Neural crest cell (in vitro differentiated cells): ENCODE results near the gene SHC2. TPM values are rescaled to one million over a fixed set of nuclear protein-coding genes. Genes with fewer than 3 reads are reported as not detected.

Experiments
- DNase-seq: peaks from one replicate; pipeline ENCODE4 v3.0.0; 2021; ENCODE audit warnings: low read depth, mixed read lengths, low spot score
- H3K27ac Mint-ChIP-seq: one replicate; pipeline ENCODE4 v1.8.0; 2021; ENCODE audit warnings: mild to moderate bottlenecking, mixed read lengths; ENCODE audit not compliant: unreplicated experiment
- H3K27me3 Mint-ChIP-seq: 2 replicates; pipeline ENCODE4 v1.8.0; 2021; ENCODE audit warnings: low read depth, mild to moderate bottlenecking, mixed read lengths
- H3K36me3 Mint-ChIP-seq: 2 replicates; pipeline ENCODE4 v1.8.0; 2021; ENCODE audit warnings: low read depth, mild to moderate bottlenecking, mixed read lengths
- H3K4me1 Mint-ChIP-seq: 2 replicates; pipeline ENCODE4 v1.8.0; 2021; ENCODE audit warnings: mixed read lengths
- H3K4me3 Mint-ChIP-seq: one replicate; pipeline ENCODE4 v1.8.0; 2021; ENCODE audit warnings: mild to moderate bottlenecking, mixed read lengths
- H3K9me3 Mint-ChIP-seq: 2 replicates; pipeline ENCODE4 v1.8.0; 2021; ENCODE audit warnings: mixed read lengths
- total RNA-seq: library from RNA; stranded (reverse); gene quantifications from 2 replicates; pipeline ENCODE4 v1.2.1, GENCODE V29; 2021
- TF ChIP-seq, protein P1 (sequence below): fragments of 200-600 bp; sonication (generic); conservative IDR thresholded peaks from 2 replicates; pipeline ENCODE4 v1.5.0; 2021; ENCODE audit warnings: antibody characterized with exemption, mild to moderate bottlenecking

Gene SHC2
- total RNA-seq, 1 donor from 2014 or later: 45.2 TPM

DNA sequence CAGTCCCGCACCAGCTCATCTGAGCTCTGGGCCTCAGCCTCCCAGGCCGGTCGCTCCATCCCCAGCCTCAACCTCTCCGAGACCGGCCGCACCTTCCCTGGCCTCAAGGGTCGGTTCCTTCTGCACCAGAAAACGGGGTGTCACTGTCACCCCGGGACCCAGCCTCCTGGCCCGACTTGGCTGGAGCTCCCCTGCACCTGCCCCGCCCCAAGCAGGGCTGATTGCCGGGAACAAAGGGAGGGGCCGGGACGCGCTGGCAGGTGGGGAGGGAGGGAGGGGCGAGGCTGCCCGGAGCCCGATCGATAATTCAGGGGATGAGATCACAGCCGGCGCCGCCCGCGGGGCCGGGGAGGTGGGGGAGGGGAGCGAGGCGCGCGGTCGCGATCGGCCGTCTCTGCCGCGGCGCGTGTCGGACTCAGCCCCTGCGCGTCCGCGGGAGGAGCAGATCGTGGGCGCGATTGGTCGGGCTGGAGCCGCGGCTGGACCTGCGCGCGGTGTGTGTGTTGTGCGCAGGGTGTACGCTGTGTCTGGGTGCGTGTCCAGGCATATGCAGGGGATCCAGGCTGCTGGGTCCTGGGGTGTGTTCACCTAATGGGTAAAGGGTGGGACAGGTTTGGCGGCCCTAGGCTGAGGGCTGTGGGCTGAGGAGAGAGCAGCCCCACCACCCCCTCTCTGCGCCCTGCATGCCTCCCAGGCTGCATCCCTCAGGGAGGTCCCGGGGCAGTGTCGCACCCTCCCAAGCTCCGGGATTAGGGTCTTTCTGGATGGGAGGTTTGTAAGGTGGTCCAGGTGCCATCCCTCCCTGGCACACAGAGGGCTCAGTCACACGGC is 1.1 kb upstream of the SHC2 start:
- Mint-ChIP-seq H3K4me3 (peak overlapping the region; percentile 81), H3K4me1 (peaks cover 10% of the 10 kb centered on the region), H3K36me3 (no peaks in the 10 kb centered on the region), H3K27ac (no peak overlapping the region), H3K9me3 (peaks cover 2% of the 10 kb centered on the region), H3K27me3 (peaks cover 19% of the 10 kb centered on the region)
- TF ChIP-seq, protein P1, sequence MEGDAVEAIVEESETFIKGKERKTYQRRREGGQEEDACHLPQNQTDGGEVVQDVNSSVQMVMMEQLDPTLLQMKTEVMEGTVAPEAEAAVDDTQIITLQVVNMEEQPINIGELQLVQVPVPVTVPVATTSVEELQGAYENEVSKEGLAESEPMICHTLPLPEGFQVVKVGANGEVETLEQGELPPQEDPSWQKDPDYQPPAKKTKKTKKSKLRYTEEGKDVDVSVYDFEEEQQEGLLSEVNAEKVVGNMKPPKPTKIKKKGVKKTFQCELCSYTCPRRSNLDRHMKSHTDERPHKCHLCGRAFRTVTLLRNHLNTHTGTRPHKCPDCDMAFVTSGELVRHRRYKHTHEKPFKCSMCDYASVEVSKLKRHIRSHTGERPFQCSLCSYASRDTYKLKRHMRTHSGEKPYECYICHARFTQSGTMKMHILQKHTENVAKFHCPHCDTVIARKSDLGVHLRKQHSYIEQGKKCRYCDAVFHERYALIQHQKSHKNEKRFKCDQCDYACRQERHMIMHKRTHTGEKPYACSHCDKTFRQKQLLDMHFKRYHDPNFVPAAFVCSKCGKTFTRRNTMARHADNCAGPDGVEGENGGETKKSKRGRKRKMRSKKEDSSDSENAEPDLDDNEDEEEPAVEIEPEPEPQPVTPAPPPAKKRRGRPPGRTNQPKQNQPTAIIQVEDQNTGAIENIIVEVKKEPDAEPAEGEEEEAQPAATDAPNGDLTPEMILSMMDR: no peak
- peak; percentile 35 for DNase-seq

DNA sequence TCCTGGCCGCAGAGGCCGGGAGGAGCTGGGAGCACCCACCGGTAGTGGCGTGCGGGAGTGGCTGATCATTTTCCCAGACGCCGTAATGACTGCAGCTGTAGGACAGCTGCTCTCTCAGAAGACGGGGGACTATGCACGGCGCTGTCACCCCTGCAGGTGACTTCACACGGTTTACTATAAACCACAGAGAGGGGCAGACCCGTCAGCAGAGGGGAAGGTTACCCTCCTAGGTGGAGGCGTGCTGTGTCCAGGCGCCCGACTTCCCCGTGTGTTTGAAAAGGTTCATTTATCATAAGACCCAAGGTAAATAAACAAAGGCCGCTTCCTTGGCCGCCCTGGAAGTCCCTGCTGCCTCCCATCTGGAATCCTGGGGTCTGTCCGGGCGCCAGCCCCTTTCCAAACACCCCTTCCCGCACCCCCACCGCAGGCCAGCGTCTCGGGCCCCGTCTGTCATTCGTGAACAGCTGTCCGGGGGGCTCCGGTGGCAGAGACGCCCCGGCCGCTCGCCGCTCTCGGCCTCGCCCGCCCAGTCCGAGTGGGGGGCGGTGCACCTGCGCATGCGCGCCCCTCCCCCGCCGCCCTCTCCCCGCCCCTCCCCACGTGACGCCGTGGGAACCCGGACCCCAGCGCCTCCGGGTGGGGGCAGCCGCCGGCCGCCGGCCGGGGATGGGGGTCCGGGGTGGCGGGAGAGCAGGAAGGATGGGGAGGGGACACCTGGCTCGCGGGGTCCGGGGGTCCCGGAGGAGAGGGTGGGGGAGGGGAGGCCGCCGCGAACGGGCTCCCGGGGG is 915 bp downstream of the SHC2 start:
- peak; percentile 63 for DNase-seq
- Mint-ChIP-seq H3K27me3 (peaks cover 19% of the 10 kb centered on the region), H3K4me1 (peaks cover 10% of the 10 kb centered on the region), H3K4me3 (peak overlapping the region; percentile 95), H3K27ac (peak overlapping the region; percentile 95), H3K36me3 (no peaks in the 10 kb centered on the region), H3K9me3 (peaks cover 2% of the 10 kb centered on the region)
- TF ChIP-seq, protein P1: no peak

DNA sequence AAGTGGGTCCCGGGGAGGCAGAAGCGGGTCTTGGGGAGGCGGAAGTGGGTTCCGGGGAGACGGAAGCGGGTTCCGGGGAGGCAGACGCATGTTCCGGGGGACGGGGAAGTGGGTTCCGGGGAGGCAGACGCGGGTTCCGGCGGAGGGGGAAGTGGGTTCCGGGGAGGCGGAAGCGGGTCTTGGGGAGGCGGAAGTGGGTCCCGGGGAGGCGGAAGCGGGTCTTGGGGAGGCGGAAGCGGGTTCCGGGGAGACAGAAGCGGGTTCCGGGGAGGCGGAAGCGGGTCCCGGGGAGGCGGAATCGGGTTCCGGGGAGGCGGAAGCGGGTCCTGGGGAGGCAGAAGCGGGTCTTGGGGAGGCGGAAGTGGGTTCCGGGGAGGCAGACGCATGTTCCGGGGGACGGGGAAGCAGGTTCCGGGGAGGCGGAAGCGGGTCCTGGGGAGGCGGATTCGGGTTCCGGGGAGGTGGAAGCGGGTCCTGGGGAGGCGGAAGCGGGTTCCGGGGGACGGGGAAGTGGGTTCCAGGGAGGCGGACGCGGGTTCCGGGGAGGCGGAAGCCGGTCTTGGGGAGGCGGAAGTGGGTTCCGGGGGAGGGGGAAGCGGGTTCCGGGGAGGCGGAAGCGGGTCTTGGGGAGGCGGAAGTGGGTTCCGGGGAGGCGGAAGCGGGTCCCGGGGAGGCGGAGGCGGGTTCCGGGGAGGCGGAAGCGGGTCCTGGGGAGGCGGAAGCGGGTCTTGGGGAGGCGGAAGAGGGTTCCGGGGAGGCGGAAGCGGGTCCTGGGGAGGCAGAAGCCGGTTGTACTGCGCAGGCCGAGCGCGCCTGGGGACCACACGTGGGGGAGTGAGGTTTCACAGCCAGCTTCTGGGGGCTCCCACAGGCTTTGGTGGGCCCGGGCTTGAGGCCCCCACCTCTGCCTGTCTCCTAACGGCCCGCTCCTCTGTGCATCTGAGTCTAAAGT is 2.5 kb downstream of the SHC2 start:
- Mint-ChIP-seq H3K36me3 (no peaks in the 10 kb centered on the region), H3K4me1 (peaks cover 10% of the 10 kb centered on the region), H3K4me3 (no peak overlapping the region), H3K9me3 (no peaks in the 10 kb centered on the region), H3K27me3 (peaks cover 19% of the 10 kb centered on the region), H3K27ac (no peak overlapping the region)
- DNase-seq: no peak
- TF ChIP-seq, protein P1: no peak

DNA sequence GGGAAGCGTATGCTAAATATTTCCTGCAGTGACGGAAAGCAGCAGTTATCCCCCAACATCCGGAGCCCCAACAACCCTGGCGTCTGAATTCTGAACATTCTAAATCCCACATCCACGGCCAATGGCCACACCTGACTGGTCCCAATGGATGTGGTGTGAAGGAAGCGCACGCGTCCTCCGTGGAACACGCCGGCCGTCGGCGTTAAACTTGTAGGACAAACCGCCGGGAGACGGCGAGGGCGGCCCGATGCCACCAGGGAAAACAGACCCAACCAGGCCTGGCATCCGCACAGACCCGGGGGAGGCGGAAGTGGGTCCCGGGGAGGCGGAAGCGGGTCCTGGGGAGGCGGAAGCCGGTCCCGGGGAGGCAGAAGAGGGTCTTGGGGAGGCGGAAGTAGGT is 3.2 kb downstream of the SHC2 start:
- no peak for DNase-seq
- Mint-ChIP-seq H3K27me3 (peaks cover 17% of the 10 kb centered on the region), H3K36me3 (no peaks in the 10 kb centered on the region), H3K27ac (no peak overlapping the region), H3K4me3 (peak overlapping the region; percentile 49), H3K9me3 (no peaks in the 10 kb centered on the region), H3K4me1 (peaks cover 10% of the 10 kb centered on the region)
- TF ChIP-seq, protein P1: no peak

DNA sequence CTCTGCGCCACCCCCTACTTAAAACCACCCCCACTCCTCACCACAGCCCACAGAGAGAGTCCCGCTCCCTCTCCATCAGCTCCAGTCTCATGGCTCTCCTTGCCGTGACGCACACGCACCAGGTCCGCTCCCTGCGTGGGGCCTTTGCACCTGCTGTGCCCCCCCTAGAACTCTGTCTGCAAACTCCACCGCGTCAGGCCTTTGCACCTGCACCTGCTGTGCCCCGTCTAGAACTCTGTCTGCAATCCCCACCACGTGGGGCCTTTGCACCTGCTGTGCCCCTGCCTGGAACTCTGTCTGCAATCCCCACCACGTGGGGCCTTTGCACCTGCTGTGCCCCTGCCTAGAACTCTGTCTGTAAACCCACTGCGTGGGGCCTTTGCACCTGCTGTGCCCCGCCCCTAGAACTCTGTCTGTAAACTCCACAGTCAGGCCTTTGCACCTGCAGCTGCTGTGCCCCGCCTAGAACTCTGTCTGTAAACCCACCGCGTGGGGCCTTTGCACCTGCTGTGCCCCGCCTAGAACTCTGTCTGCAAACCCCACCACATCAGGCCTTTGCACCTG is 4.2 kb downstream of the SHC2 start:
- Mint-ChIP-seq H3K4me1 (peaks cover 10% of the 10 kb centered on the region), H3K9me3 (no peaks in the 10 kb centered on the region), H3K4me3 (no peak overlapping the region), H3K27ac (no peak overlapping the region), H3K27me3 (peaks cover 8% of the 10 kb centered on the region), H3K36me3 (peaks cover 3% of the 10 kb centered on the region)
- TF ChIP-seq, protein P1: no peak
- DNase-seq: no peak
